CD4-positive, alpha-beta T cell treated with Interleukin-6 for 4 hours (primary cell): ENCODE data around the gene RBMS3.
"Not testable (repeated sequence)": the region's sequence is repeated elsewhere in the genome, so short reads cannot be mapped to it uniquely, and the experiment has no call there.

Source experiments
- DNase-seq: peaks from one replicate; pipeline ENCODE4 v3.0.0-alpha.2; 2020; ENCODE audit warnings: mixed read lengths

The RBMS3 gene

DNA sequence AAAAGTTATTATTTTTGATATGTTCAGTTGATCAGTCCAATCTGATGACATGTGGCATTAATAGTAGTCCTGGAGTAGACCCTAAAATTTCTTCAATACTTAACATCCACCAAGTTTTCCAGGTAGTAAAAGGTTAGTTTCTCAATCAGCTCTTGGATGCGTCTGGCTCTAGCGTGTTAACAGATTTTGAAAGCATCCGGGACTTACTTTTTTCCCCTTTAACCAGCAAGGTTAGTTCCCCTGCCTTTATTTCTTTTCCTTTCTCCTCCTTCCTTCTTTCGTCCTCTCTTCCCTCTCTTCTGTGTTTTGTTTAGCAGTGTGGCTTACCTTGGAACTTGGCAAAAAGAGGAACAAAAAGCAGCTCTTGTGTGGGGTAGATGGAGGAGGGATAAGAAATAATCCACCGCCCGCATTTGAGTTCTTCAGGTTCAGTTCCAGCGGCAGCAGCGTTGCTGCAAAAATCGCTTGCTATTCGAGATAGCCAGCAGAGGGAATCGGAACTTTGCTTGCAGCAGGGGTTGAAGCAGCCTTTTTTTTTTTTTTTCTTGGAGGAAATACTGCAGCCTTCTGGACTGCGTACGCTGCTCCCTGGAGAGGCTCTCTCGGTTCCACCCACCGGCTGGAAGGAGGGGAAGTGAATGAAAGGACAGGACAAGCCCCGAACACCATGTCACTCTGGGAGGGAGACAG is at the start of gene RBMS3:
Gene RBMS3 (plus strand): TSS at position 668 of the 690 bp plus-strand sequence.
- DNase-seq: peak; percentile 18

GRCh38 chr3:29233126-29233525 is 47.7 kb upstream of the RBMS3 start:
- DNase-seq: not testable (repeated sequence)

GRCh38 chr3:29236146-29236840 is 44.6 kb upstream of the RBMS3 start:
- no peak for DNase-seq

- DNase-seq: no peak
Measured at GRCh38 chr3:29239376-29239775, 41.5 kb upstream of the RBMS3 start.

DNA sequence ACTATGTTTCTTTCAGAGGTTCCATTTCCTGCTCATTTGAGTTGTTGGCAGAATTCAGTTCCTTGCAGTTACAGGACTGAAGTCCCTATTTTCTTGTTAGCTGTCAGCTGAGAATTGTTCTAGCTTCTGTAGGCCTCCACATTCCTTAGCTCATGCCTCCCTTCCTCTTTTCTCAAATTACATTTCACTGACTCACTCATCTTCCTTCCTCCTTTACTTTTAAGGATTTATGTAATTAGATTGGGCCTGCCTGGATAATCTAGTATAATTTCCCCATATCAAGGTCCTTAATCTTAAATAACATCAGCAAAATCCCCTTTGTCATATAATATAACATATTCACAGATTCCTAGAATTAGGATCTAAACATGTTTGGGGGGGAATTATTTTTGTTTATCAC is 40.6 kb upstream of the RBMS3 start:
- no peak for DNase-seq

DNA sequence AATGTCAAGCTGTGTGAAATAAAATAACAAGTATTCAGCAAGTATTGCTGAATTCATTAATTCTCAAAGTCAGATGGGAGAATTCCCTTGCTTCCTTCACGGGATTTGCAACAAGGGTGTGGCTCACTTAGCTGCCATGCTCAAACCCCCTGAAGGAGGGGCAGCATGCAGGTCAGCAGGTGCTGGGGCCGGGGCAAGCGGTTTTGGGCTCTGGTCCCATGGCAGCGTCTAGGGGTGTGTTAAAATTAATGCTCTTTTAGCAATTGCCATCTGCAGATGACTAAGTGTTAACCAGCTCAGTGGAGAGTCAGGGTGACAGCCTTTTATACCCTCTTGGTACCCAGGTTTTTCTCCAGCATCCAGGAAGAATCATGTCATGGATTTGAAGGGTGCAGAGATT is 40.0 kb upstream of the RBMS3 start:
- no peak for DNase-seq

- DNase-seq: no peak
Measured at GRCh38 chr3:29241855-29242254, 39.0 kb upstream of the RBMS3 start.

DNA sequence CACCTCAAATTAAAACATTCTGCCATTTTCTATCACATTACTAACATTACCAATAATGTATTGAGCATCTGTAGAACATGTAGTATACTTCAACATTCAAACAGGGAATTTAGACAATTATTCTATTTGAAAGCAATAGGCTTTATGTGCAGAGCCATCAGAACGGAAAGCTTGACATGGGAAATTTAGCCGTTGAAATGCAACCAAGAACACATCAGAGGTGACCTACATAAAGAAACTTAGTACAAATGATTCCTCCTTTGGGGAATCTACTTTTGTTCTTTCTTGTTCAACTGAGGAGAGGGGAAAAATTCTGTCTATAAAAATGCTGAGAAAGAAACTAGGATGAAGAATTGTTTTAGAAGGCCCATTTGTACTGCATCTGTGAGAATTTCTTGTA is 38.6 kb upstream of the RBMS3 start:
- no peak for DNase-seq

DNA sequence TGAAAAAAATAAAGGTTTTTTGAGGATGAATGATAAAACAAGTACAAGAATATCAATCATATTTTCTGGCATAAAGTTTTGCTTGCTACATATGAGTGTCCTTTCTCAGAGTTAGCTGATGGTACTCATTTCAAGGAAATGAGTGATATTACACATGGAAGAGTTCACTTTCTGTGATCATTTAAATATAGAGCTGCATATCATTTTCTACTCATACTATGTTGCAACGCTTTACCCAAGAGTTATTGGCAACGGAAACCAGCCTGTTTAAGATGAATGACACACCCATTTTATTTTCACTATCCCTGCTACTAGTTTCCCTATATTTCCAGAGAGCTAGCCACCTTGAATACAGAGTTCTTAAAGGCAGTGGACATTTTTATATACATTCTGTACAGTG is 35.4 kb upstream of the RBMS3 start:
- no peak for DNase-seq

DNA sequence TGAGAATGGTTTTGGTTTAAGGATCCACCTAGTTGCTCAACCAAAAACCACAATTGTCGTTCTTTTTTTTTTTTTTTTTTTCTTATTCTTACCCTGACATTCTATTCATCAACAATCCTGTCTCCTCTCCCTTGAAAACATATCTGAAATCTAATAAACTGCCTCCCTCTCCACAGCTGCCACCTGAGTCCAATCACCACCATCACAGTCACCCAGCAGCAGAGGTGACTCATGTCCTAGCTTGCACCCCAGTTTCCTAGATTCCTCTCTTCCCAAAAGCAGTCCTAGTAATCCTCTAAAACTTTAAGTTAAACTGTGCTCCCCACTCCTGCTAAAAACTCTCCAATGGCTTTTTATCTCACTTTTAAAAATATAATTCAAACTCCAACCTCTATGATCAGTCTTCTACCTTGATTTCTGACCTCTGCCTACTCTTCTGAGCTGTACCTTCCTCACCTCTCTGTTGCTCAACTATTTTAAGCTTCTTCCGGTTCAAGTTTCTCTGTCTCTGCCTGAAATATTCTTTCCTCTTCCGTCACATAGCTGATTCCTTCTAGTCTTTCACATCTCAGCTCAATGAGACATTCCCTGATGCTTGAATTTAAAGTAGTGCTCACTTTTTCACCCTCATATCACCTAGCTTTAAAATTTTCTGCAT is 33.7 kb upstream of the RBMS3 start:
- DNase-seq: no peak

GRCh38 chr3:29249829-29250345 is 31.0 kb upstream of the RBMS3 start:
- no peak for DNase-seq

DNA sequence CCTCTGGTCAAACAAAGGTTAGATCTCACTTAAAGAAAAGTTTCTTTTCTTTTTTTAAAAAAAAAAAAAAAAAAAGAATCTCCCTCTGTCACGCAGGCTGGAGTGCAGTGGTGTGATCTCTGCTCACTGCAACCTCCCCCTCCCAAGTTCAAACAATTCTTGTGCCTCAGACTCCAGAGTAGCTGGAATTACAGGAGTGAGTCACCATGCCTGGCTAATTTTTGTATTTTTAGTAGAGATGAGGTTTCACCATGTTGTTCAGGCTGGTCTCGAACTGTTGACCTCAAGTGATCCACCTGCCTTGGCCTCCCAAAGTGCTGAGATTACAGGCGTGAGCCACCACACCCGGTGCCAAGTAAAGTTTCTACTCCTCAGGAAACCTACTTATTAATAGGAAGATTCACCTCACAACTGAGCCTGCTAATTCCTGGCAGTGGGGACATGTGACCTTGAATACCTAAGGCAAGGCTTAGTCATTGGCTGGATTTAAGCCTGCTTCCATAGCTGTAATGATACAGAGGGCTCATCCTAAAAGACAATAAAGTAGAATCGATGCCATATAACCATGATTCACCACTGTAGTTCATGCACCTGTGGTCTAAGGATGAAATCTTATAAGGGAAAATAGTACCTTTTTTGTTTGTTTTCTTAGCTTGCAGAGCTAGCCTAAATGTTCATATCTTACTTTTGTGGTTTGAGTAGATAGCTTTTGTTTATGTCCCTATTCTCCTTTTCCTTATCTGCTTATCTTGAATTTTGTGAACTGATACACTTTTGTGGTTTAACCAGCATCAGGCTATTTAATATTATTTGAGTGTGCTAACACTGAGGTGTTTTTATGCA is 24.8 kb upstream of the RBMS3 start:
- DNase-seq: no peak

DNA sequence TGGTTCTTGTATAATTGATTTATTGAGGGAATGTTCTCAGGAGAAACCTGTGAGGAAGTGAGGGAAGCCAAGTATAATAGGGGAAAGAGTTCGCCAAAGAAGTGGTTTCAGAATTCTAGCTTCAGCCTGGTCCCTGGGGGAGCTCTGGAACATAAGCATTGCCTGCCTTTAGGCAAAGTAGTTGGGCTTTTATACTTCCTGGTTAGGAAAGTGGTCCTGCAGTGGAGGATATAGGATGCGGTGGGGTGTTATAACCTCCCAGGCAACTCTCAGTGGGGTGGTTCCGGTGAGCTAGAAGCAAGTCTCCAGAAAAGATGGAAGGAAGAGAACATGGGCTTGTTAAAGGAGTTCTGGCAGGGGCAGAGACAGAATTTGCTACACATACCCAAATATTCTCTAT is 22.7 kb upstream of the RBMS3 start:
- DNase-seq: no peak

DNA sequence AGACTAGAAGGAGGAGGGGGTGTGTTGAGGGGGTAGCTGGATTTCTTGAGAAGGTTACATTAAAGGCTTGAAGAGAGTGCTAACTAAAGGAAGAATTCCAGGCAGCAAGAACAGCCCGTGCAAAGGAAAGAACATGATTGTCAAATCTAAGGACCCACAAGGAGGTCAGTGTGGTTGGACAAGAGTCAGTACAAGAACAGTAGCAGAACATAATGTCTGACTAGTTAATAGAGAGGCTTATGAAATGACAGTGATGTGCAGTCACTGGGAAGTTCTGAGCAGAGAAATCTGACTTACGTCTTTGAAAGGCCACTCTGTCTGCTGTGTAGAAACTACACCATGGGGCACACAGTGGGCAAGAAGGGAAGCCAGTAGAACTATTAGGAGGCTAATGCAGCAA is 19.8 kb upstream of the RBMS3 start:
- DNase-seq: no peak

- no peak for DNase-seq
Measured at GRCh38 chr3:29263476-29263875, 17.4 kb upstream of the RBMS3 start.

DNA sequence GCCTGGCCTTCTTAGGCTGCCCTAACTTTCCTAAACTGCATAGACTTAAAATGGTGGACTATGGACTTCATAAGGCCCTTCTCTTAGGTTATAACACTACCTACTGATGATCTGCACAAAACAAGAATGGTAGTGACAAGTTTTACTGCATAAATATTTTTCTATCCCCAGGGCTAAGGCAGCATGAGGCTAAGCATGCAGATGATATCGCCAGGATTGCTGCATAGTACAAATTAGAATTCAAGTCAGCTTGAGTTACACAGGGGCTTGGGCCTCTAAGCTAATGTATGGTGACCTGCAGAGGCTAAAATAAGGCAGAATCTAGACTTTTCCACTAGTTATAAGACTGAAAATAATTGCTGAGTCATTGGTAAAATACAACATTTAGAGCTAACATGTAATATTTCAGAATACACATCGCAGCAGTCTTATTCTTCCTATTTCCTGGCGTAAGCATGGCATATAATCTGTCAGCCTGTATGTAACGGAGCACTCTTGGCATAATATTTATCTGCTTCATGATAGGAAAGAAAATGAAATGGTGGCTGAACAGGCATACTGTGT is 15.3 kb upstream of the RBMS3 start:
- no peak for DNase-seq

DNA sequence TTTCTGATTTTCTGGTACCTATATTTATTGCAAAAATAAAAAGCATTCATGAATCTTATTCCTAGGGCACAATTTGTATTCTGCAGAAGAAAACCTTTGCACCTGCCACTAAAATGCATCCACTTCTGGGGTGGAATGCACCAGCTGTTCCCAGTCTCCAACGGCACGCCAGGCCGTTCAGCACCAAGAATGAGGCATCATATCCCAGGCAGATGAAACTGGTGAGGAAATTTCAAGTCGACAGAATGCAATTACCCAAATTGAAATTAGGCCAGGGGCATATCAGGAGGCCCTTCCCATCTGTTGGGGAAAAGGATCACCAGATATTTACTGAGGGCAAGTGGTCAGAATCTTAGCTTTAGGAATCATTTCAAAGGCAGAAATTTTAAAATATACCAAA is 13.6 kb upstream of the RBMS3 start:
- DNase-seq: no peak

DNA sequence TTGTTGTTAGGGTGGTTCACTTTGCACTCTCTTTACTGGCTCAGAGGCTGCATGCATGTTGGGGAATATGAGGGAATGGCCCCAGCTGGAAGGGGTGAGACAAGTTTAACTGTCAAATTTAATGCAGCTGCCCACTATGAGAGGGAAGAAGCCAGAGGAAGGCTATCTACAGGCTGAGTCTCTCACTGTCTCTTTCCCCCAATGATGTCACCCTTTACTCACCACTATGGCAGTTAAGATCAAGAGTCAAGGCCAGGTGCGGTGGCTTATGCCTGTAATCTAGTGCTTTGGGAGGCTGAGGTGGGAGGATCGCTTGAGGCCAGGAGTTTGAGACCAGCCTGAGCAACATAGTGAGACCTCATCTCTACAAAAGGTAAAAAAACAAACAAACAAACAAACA is 12.2 kb upstream of the RBMS3 start:
- DNase-seq: no peak

- no peak for DNase-seq
Measured at GRCh38 chr3:29270752-29271151, 10.1 kb upstream of the RBMS3 start.

DNA sequence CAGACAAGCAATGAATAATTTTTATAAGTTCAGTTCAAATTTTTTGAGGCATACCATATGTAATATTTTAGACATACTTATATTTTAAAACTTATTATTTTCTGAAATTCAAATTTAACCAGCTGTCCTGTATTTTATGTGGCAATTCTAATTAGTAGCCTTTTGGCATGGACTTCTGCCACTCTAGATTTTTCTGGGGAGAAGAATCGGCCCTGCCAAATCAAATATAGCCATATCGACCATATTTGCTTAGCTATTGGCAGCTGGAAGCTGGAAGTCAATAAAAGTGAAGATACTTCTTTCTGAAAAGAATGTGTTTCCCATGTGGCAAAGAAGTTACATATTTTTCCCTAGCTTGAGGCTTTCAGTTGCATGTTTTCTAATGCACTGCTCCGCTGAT is 9.4 kb upstream of the RBMS3 start:
- no peak for DNase-seq

DNA sequence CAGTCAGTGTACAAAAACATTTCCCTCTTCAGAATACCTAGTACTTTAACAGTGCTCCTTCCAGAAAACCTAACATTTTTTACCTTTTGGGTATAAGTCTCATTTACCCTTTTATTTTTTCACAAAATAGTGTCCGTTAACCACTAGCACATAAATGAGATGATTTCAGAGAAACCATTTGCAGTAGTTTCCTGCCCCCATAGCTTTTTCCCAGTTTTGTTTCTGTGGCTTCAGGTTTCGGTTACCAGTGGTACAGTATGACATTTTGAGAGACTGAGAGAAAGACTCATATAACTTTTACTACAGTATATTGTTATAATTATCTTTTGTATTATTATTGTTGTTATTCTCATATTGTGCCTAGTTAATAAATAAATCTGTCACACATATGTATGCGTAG is 6.2 kb upstream of the RBMS3 start:
- no peak for DNase-seq

- DNase-seq: no peak
Measured at GRCh38 chr3:29275309-29275708, 5.6 kb upstream of the RBMS3 start.

- DNase-seq: no peak
Measured at GRCh38 chr3:29277249-29277648, 3.6 kb upstream of the RBMS3 start.
